Measurements from ENCODE around the gene TMEM212. TPM values are rescaled to one million over a fixed set of nuclear protein-coding genes. Genes with fewer than 3 reads are reported as not detected.

Gene TMEM212
- total and polyA plus RNA-seq, 2 of the 13 experiments (the other 11 are each of a cell fraction or from before 2014, with no cell fraction given), result not detected

GRCh38 chr3:171825222-171825828 lies 17.8 kb upstream of the TMEM212 start (continued):
- TF ChIP-seq, protein P1, sequence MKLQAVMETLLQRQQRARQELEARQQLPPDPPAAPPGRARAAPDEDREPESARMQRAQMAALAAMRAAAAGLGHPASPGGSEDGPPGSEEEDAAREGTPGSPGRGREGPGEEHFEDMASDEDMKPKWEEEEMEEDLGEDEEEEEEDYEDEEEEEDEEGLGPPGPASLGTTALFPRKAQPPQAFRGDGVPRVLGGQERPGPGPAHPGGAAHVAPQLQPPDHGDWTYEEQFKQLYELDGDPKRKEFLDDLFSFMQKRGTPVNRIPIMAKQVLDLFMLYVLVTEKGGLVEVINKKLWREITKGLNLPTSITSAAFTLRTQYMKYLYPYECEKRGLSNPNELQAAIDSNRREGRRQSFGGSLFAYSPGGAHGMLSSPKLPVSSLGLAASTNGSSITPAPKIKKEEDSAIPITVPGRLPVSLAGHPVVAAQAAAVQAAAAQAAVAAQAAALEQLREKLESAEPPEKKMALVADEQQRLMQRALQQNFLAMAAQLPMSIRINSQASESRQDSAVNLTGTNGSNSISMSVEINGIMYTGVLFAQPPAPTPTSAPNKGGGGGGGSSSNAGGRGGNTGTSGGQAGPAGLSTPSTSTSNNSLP (IDR thresholded peaks at IDR 0.05; ENCODE audit: low read depth, low read length), result peak; percentile 16; the same call in 1 of the 2 replicates
- no peak for TF ChIP-seq ARNT2 (CRISPR knock-in tag; IDR thresholded peaks at IDR 0.05; ENCODE audit: low read depth)
- TF ChIP-seq MTA3 (CRISPR knock-in tag; IDR thresholded peaks at IDR 0.05), result no peak
- TF ChIP-seq ZNF556 (CRISPR knock-in tag; IDR thresholded peaks at IDR 0.05; ENCODE audit: borderline replicate concordance), result 0 out of 2 replicates have a peak, but pooled peaks have one; percentile 42
- no peak for TF ChIP-seq ZNF468 (CRISPR knock-in tag; IDR thresholded peaks at IDR 0.05)
- TF ChIP-seq, protein P2, sequence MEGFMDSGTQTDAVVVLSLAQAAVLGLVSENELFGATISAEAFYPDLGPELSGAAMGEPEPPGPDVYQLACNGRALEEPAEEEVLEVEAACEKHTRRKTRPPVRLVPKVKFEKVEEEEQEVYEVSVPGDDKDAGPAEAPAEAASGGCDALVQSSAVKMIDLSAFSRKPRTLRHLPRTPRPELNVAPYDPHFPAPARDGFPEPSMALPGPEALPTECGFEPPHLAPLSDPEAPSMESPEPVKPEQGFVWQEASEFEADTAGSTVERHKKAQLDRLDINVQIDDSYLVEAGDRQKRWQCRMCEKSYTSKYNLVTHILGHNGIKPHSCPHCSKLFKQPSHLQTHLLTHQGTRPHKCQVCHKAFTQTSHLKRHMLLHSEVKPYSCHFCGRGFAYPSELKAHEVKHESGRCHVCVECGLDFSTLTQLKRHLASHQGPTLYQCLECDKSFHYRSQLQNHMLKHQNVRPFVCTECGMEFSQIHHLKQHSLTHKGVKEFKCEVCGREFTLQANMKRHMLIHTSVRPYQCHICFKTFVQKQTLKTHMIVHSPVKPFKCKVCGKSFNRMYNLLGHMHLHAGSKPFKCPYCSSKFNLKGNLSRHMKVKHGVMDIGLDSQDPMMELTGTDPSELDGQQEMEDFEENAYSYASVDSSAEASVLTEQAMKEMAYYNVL (CRISPR knock-in tag; IDR thresholded peaks at IDR 0.05; ENCODE audit: borderline replicate concordance), result no peak
- TF ChIP-seq FLYWCH1 (CRISPR knock-in tag; IDR thresholded peaks at IDR 0.05), result no peak
- TF ChIP-seq REXO4 (CRISPR knock-in tag; IDR thresholded peaks at IDR 0.05; ENCODE audit: borderline replicate concordance), result no peak
- TF ChIP-seq GTF2F1 (IDR thresholded peaks at IDR 0.05; ENCODE audit: low read length), result no peak
- TF ChIP-seq SRSF9 (IDR thresholded peaks at IDR 0.05; ENCODE audit: borderline replicate concordance, insufficient read depth, low read depth, low read length, poor library complexity, severe bottlenecking), result no peak
- no peak for TF ChIP-seq KMT2A (CRISPR knock-in tag; IDR thresholded peaks at IDR 0.05)
- TF ChIP-seq CBFB (CRISPR knock-in tag; IDR thresholded peaks at IDR 0.05), result no peak
- TF ChIP-seq KLF12 (CRISPR knock-in tag; IDR thresholded peaks at IDR 0.05; ENCODE audit: borderline replicate concordance), result no peak
- TF ChIP-seq ZFY (CRISPR knock-in tag; IDR thresholded peaks at IDR 0.05), result no peak
- no peak for TF ChIP-seq PAX8 (CRISPR knock-in tag; IDR thresholded peaks at IDR 0.05; ENCODE audit: borderline replicate concordance)
- TF ChIP-seq CHD4 (IDR thresholded peaks at IDR 0.05; ENCODE audit: borderline replicate concordance, low read length), result peak; percentile 45; the same call in 1 of the 2 replicates
- TF ChIP-seq ZNF543 (CRISPR knock-in tag; IDR thresholded peaks at IDR 0.05), result no peak
- peak; percentile 41; the same call in 1 of the 2 replicates for TF ChIP-seq ZGPAT (CRISPR knock-in tag; IDR thresholded peaks at IDR 0.05)
- no peak for TF ChIP-seq RAD51 (IDR thresholded peaks at IDR 0.05; ENCODE audit: borderline replicate concordance)
- no peak for TF ChIP-seq ZNF782 (CRISPR knock-in tag; IDR thresholded peaks at IDR 0.05; ENCODE audit: borderline replicate concordance)
- TF ChIP-seq PLSCR1 (CRISPR knock-in tag; IDR thresholded peaks at IDR 0.05; ENCODE audit: borderline replicate concordance), result no peak
- TF ChIP-seq, protein P3, sequence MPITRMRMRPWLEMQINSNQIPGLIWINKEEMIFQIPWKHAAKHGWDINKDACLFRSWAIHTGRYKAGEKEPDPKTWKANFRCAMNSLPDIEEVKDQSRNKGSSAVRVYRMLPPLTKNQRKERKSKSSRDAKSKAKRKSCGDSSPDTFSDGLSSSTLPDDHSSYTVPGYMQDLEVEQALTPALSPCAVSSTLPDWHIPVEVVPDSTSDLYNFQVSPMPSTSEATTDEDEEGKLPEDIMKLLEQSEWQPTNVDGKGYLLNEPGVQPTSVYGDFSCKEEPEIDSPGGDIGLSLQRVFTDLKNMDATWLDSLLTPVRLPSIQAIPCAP (CRISPR knock-in tag; IDR thresholded peaks at IDR 0.05; ENCODE audit: low read depth), result no peak
- TF ChIP-seq ZFP37 (CRISPR knock-in tag; IDR thresholded peaks at IDR 0.05; ENCODE audit: borderline replicate concordance), result no peak
- TF ChIP-seq MTF1 (CRISPR knock-in tag; IDR thresholded peaks at IDR 0.05), result no peak

All from HepG2 (cell line).